CD14-positive monocyte (primary cell): ENCODE results near the gene TRRAP. TPM values are rescaled to one million over a fixed set of nuclear protein-coding genes. Genes with fewer than 3 reads are reported as not detected.
A peak's percentile ranks its signal among the peaks of the same experiment; 100 is the strongest.
"Not testable (repeated sequence)": the region's sequence is repeated elsewhere in the genome, so short reads cannot be mapped to it uniquely, and the experiment has no call there.

ENCODE experiments used
- DNase-seq, 3 donors: peaks; one replicate each; pipeline ENCODE4 v3.0.0-alpha.2; 2011 to 2022
- H2AFZ ChIP-seq: 2 replicates; pipeline ENCODE4 v1.6.0; 2012; ENCODE audit warnings: mild to moderate bottlenecking, low read depth, low read length, inconsistent platforms; ENCODE audit not compliant: insufficient read depth, poor library complexity, severe bottlenecking
- H3K27ac ChIP-seq, 2 donors: 1 replicate in 1 of 2; 2 replicates in 1 of 2; pipeline ENCODE4 v1.5.1; 2012 to 2013; ENCODE audit warnings: low read length in 2 of 2, control low read depth in 1 of 2, inconsistent platforms in 1 of 2, low read depth in 1 of 2, mild to moderate bottlenecking in 1 of 2
- H3K27me3 ChIP-seq, 2 donors: one replicate each; pipeline versions ENCODE4 v1.6.0 to v1.6.1; 2011 to 2013; ENCODE audit warnings: low read length in 2 of 2; ENCODE audit not compliant: control insufficient read depth in 2 of 2, insufficient read depth in 2 of 2
- H3K36me3 ChIP-seq, 2 donors: replicated peaks in 1 of 2; 1 replicate in 1 of 2; 2 replicates in 1 of 2; pipeline versions ENCODE4 v1.5.1 to v1.6.1; 2012 to 2013; ENCODE audit warnings: low read length in 2 of 2, control low read depth in 1 of 2, inconsistent platforms in 1 of 2, mild to moderate bottlenecking in 1 of 2; ENCODE audit not compliant: insufficient read depth in 2 of 2, control insufficient read depth in 1 of 2
- H3K4me1 ChIP-seq, 2 donors: 1 replicate in 1 of 2; 2 replicates in 1 of 2; pipeline versions ENCODE4 v1.5.1 to v1.6.1; 2012 to 2013; ENCODE audit warnings: low read length in 2 of 2, control low read depth in 1 of 2, inconsistent platforms in 1 of 2, mild to moderate bottlenecking in 1 of 2, moderate library complexity in 1 of 2; ENCODE audit not compliant: insufficient read depth in 2 of 2, control insufficient read depth in 1 of 2
- H3K4me2 ChIP-seq: replicated peaks from 2 replicates; pipeline ENCODE3; 2012; ENCODE audit warnings: low read length, moderate library complexity, mild to moderate bottlenecking; ENCODE audit not compliant: poor library complexity, severe bottlenecking; ENCODE audit errors: extremely low read depth
- H3K4me3 ChIP-seq, 3 experiments: fragments of 200-600 bp in 1 of 3; sonication (generic) in 1 of 3; replicated peaks in 1 of 3; 1 replicate in 2 of 3; 2 replicates in 1 of 3; pipeline ENCODE4 v1.5.1; 2011 to 2013; ENCODE audit warnings: low read length in 3 of 3, mild to moderate bottlenecking in 3 of 3, control low read depth in 2 of 3, low read depth in 2 of 3, inconsistent platforms in 1 of 3, moderate library complexity in 1 of 3
- H3K79me2 ChIP-seq: 2 replicates; pipeline ENCODE4 v1.6.0; 2012; ENCODE audit warnings: mild to moderate bottlenecking, control low read depth, inconsistent platforms, low read length, moderate library complexity; ENCODE audit not compliant: insufficient read depth
- H3K9ac ChIP-seq: 2 replicates; pipeline ENCODE4 v1.6.0; 2017; ENCODE audit warnings: low read length, mild to moderate bottlenecking; ENCODE audit not compliant: insufficient read depth, poor library complexity, severe bottlenecking
- H3K9me3 ChIP-seq, 2 donors: replicated peaks in 1 of 2; 1 replicate in 1 of 2; 2 replicates in 1 of 2; pipeline versions ENCODE4 v1.5.1 to v1.6.1; 2012 to 2013; ENCODE audit warnings: low read length in 2 of 2, control low read depth in 1 of 2; ENCODE audit not compliant: control insufficient read depth in 1 of 2, insufficient read depth in 1 of 2
- H4K20me1 ChIP-seq: 2 replicates; pipeline ENCODE4 v1.6.0; 2012; ENCODE audit warnings: mild to moderate bottlenecking, low read length, control low read depth, moderate library complexity; ENCODE audit not compliant: insufficient read depth
- H3K27ac Mint-ChIP-seq, 7 donors: one replicate each; pipeline ENCODE4 v1.8.0; 2020; ENCODE audit warnings: mild to moderate bottlenecking in 7 of 7, mixed read lengths in 7 of 7, moderate library complexity in 6 of 7, inconsistent platforms in 2 of 7
- H3K27me3 Mint-ChIP-seq, 3 donors: one replicate each; pipeline ENCODE4 v1.8.0; 2021 to 2022; ENCODE audit warnings: low read depth in 3 of 3, mild to moderate bottlenecking in 3 of 3, mixed read lengths in 3 of 3, moderate library complexity in 3 of 3, inconsistent platforms in 1 of 3
- H3K36me3 Mint-ChIP-seq, 2 donors: one replicate each; pipeline ENCODE4 v1.8.0; 2020; ENCODE audit warnings: mixed read lengths in 2 of 2, inconsistent platforms in 1 of 2, mild to moderate bottlenecking in 1 of 2
- H3K4me1 Mint-ChIP-seq: one replicate; pipeline ENCODE4 v1.8.0; 2020; ENCODE audit warnings: mild to moderate bottlenecking, mixed read lengths
- H3K4me3 Mint-ChIP-seq, 2 donors: one replicate each; pipeline ENCODE4 v1.8.0; 2020; ENCODE audit warnings: mild to moderate bottlenecking in 2 of 2, mixed read lengths in 2 of 2, moderate library complexity in 1 of 2
- H3K9me3 Mint-ChIP-seq, 7 donors: one replicate each; pipeline ENCODE4 v1.8.0; 2020 to 2022; ENCODE audit warnings: mixed read lengths in 7 of 7, mild to moderate bottlenecking in 6 of 7, moderate library complexity in 6 of 7, inconsistent platforms in 2 of 7
- WGBS: methylation state at CpG from one replicate; pipeline ENCODE4 v1.1.5; 2013; ENCODE audit warnings: missing lambda C conversion rate; ENCODE audit not compliant: insufficient coverage; 5-methylcytosine and 5-hydroxymethylcytosine counted together
- intact Hi-C, 2 donors: fragments of 100-400 bp; cut with micrococcal nuclease; formaldehyde crosslinking; loops; one replicate each; pipeline versions ENCODE4 v1.15.0 to v1.15.1; 2023
- polyA plus RNA-seq, 3 donors: library from polyadenylated mRNA; depleted of rRNA in 1 of 3; unstranded in 2 of 3; stranded (reverse) in 1 of 3; fragments of 300-500 nt in 2 of 3; fragments of >200 nt in 1 of 3; fragmentation: Illumina TruSeq in 2 of 3; gene quantifications; 1 replicate in 2 of 3; 2 replicates in 1 of 3; pipeline ENCODE4 v1.2.3, GENCODE V29; 2012 to 2021
- TF ChIP-seq, protein P1 (sequence below): fragments of 200-600 bp; IDR thresholded peaks from one replicate; pipeline ENCODE4 v1.8.0; 2022; ENCODE audit warnings: antibody characterized with exemption, mild to moderate bottlenecking

TRRAP gene
- polyA plus RNA-seq, 3 donors = 0.67 to 12.2 (median 1.2) TPM

- no peak for DNase-seq
- H3K4me1 Mint-ChIP-seq = peaks cover 20% of the 10 kb centered on the region
- TF ChIP-seq, protein P1, sequence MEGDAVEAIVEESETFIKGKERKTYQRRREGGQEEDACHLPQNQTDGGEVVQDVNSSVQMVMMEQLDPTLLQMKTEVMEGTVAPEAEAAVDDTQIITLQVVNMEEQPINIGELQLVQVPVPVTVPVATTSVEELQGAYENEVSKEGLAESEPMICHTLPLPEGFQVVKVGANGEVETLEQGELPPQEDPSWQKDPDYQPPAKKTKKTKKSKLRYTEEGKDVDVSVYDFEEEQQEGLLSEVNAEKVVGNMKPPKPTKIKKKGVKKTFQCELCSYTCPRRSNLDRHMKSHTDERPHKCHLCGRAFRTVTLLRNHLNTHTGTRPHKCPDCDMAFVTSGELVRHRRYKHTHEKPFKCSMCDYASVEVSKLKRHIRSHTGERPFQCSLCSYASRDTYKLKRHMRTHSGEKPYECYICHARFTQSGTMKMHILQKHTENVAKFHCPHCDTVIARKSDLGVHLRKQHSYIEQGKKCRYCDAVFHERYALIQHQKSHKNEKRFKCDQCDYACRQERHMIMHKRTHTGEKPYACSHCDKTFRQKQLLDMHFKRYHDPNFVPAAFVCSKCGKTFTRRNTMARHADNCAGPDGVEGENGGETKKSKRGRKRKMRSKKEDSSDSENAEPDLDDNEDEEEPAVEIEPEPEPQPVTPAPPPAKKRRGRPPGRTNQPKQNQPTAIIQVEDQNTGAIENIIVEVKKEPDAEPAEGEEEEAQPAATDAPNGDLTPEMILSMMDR = no peak
- Histone ChIP-seq H3K9me3 (peaks cover 0 to 9% of the 10 kb centered on the region in 2 donors), H3K79me2 (no peaks in the 10 kb centered on the region), H2AFZ (peak overlapping the region; percentile 76), H3K36me3 (no peaks in the 10 kb centered on the region), H3K4me1 (peaks cover 20 to 28% of the 10 kb centered on the region in 2 donors), H3K9ac (no peak overlapping the region), H3K27me3 (peaks cover 15 to 42% of the 10 kb centered on the region in 2 donors), H3K27ac (no peak overlapping the region), H3K4me3 (peak overlapping the region in 1 of 3 experiments; percentile 72), H3K4me2 (peak overlapping the region; percentile 85), H4K20me1 (no peaks in the 10 kb centered on the region)
- H3K27me3 Mint-ChIP-seq = peaks cover 36 to 68% (median 63%) of the 10 kb centered on the region in 3 donors
- H3K9me3 Mint-ChIP-seq = peaks cover 0 to 3% (median 0%) of the 10 kb centered on the region in 7 donors
- peak overlapping the region in 1 of 7 donors; percentile 59 for H3K27ac Mint-ChIP-seq
- H3K4me3 Mint-ChIP-seq = peak overlapping the region in 1 of 2 donors; percentile 93
- H3K36me3 Mint-ChIP-seq = no peaks in the 10 kb centered on the region
- intact Hi-C loops = loop anchor here in 1 of 2 donors (10.0 kb wide), 1 partner anchor 454 kb away; the partner anchor contains the start of gene ARPC1A
- 95% methylated on average over 15 of the region's 17 CpGs for WGBS
These were observed 7.4 kb upstream of the TRRAP start for GRCh38 chr7:98870807-98871491.

DNA sequence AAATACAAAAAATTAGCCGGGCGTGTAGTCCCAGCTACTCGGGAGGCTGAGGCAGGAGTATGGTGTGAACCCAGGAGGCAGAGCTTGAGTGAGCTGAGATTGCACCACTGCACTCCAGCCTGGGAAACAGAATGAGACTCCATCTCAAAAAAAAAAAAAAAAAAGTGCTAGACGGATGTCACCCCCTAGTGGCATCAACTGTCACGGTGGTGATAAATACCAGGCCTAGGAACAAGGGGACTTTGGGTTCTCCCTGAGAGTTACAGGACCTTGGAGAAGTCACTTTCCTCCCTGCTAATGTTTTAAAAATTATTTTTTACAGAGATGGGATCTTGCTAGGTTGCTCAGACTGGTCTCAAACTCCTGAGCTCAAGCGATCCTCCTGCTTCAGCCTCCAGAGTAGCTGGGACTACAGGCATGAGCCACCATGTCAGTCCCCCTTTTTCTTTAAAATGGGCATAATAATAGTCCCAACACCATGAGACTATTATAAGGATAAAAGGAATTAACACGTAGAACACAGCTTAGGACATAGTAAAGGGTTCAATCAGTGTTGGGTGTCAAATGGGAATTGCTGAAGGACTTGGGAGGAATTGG is 5.9 kb upstream of the TRRAP start:
- H3K4me2 ChIP-seq = no peak overlapping the region
- H3K9me3 Mint-ChIP-seq = peaks cover 0 to 3% (median 0%) of the 10 kb centered on the region in 7 donors
- 83% methylated on average over 2 of the region's 7 CpGs for WGBS
- no peak overlapping the region for H3K27ac Mint-ChIP-seq
- no peaks in the 10 kb centered on the region for H3K79me2 ChIP-seq
- peaks cover 20% of the 10 kb centered on the region for H3K4me1 Mint-ChIP-seq
- no peak overlapping the region for H3K27ac ChIP-seq
- H3K36me3 Mint-ChIP-seq = no peaks in the 10 kb centered on the region
- H3K4me3 Mint-ChIP-seq = no peak overlapping the region
- peaks cover 15 to 33% of the 10 kb centered on the region in 2 donors for H3K27me3 ChIP-seq
- TF ChIP-seq, protein P1 = peak; percentile 61
- no peak overlapping the region for H3K9ac ChIP-seq
- no peaks in the 10 kb centered on the region for H3K36me3 ChIP-seq
- intact Hi-C loops = loop anchor here in 1 of 2 donors (10.0 kb wide), 1 partner anchor 452 kb away; the partner anchor contains the start of gene ARPC1A
- DNase-seq = peak; percentile 30 to 39 (median 37)
- no peaks in the 10 kb centered on the region for H4K20me1 ChIP-seq
- H3K4me1 ChIP-seq = peaks cover 20 to 28% of the 10 kb centered on the region in 2 donors
- H2AFZ ChIP-seq = no peak overlapping the region
- peaks cover 0 to 9% of the 10 kb centered on the region in 2 donors for H3K9me3 ChIP-seq
- H3K27me3 Mint-ChIP-seq = peaks cover 30 to 61% (median 50%) of the 10 kb centered on the region in 3 donors
- no peak overlapping the region for H3K4me3 ChIP-seq

DNA sequence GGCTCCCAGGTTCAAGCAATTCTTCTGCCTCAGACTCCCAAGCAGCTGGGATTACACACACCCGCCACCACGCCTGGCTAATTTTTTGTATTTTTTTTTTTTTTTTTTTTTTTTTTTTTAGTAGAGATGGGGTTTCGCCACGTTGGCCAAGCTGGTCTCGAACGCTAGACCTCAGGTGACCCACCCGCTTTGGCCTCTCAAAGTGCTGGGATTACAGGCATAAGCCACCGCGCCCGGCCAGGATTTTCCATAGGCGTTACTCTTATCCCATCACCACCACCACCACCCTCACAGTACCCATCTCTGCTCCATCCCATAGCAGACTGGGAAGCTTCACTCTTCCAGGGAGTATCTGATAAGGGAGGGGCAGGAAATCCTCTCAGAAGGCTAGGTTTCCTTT is 4.7 kb upstream of the TRRAP start:
- H3K4me3 ChIP-seq, DNase-seq, H3K36me3 ChIP-seq, H3K9me3 Mint-ChIP-seq, H3K27ac ChIP-seq, H3K27ac Mint-ChIP-seq, H3K4me3 Mint-ChIP-seq, H4K20me1 ChIP-seq, H2AFZ ChIP-seq, H3K9me3 ChIP-seq, H3K9ac ChIP-seq, H3K4me2 ChIP-seq, H3K79me2 ChIP-seq, H3K36me3 Mint-ChIP-seq: not testable (repeated sequence)
- Histone ChIP-seq H3K4me1 (peaks cover 22 to 30% of the 10 kb centered on the region in 2 donors), H3K27me3 (peaks cover 11 to 22% of the 10 kb centered on the region in 2 donors)
- H3K4me1 Mint-ChIP-seq = peaks cover 17% of the 10 kb centered on the region
- intact Hi-C loops = loop anchor here in 1 of 2 donors (10.0 kb wide), 1 partner anchor 451 kb away; the partner anchor contains the start of gene ARPC1A
- WGBS = 100% methylated on average over 3 of the region's 11 CpGs
- peaks cover 22 to 50% (median 41%) of the 10 kb centered on the region in 3 donors for H3K27me3 Mint-ChIP-seq
